ENCODE data around the gene ANKRD12.

ANKRD12 gene

GRCh38 chr18:9106800-9107584, 29.6 kb upstream of the ANKRD12 start:
- DNase-seq (ENCODE audit: low read depth) = no peak
- TF ChIP-seq CTCF (IDR thresholded peaks at IDR 0.05; ENCODE audit: insufficient read depth, low read depth, low read length, missing control alignments) = no peak
- peak overlapping the region; percentile 79 for H3K4me3 ChIP-seq (ENCODE audit: low read depth, low read length)

- H3K4me3 ChIP-seq (ENCODE audit: low read depth, low read length) = no peak overlapping the region
- no peak for TF ChIP-seq CTCF (IDR thresholded peaks at IDR 0.05; ENCODE audit: insufficient read depth, low read depth, low read length, missing control alignments)
- no peak for DNase-seq (ENCODE audit: low read depth)
Observed at GRCh38 chr18:9108911-9109310, 27.7 kb upstream of the ANKRD12 start.

- no peak for DNase-seq (ENCODE audit: low read depth)
- TF ChIP-seq CTCF (IDR thresholded peaks at IDR 0.05; ENCODE audit: insufficient read depth, low read depth, low read length, missing control alignments) = no peak
- no peak overlapping the region for H3K4me3 ChIP-seq (ENCODE audit: low read depth, low read length)
Observed at GRCh38 chr18:9109523-9109922, 27.1 kb upstream of the ANKRD12 start.

GRCh38 chr18:9113468-9114149, 23.0 kb upstream of the ANKRD12 start:
- DNase-seq (ENCODE audit: low read depth) = no peak
- H3K4me3 ChIP-seq (ENCODE audit: low read depth, low read length) = peak overlapping the region; percentile 30; the same call in 1 of the 2 replicates
- no peak for TF ChIP-seq CTCF (IDR thresholded peaks at IDR 0.05; ENCODE audit: insufficient read depth, low read depth, low read length, missing control alignments)

GRCh38 chr18:9115984-9116383, 20.6 kb upstream of the ANKRD12 start:
- no peak for TF ChIP-seq CTCF (IDR thresholded peaks at IDR 0.05; ENCODE audit: insufficient read depth, low read depth, low read length, missing control alignments)
- peak overlapping the region; percentile 51 for H3K4me3 ChIP-seq (ENCODE audit: low read depth, low read length)
- DNase-seq (ENCODE audit: low read depth) = no peak

GRCh38 chr18:9117980-9118841, 18.4 kb upstream of the ANKRD12 start:
- DNase-seq (ENCODE audit: low read depth) = peak; percentile 69
- TF ChIP-seq CTCF (IDR thresholded peaks at IDR 0.05; ENCODE audit: insufficient read depth, low read depth, low read length, missing control alignments) = no peak
- H3K4me3 ChIP-seq (ENCODE audit: low read depth, low read length) = peak overlapping the region; percentile 51
